Measurements from ENCODE around the gene NTM.

DNA sequence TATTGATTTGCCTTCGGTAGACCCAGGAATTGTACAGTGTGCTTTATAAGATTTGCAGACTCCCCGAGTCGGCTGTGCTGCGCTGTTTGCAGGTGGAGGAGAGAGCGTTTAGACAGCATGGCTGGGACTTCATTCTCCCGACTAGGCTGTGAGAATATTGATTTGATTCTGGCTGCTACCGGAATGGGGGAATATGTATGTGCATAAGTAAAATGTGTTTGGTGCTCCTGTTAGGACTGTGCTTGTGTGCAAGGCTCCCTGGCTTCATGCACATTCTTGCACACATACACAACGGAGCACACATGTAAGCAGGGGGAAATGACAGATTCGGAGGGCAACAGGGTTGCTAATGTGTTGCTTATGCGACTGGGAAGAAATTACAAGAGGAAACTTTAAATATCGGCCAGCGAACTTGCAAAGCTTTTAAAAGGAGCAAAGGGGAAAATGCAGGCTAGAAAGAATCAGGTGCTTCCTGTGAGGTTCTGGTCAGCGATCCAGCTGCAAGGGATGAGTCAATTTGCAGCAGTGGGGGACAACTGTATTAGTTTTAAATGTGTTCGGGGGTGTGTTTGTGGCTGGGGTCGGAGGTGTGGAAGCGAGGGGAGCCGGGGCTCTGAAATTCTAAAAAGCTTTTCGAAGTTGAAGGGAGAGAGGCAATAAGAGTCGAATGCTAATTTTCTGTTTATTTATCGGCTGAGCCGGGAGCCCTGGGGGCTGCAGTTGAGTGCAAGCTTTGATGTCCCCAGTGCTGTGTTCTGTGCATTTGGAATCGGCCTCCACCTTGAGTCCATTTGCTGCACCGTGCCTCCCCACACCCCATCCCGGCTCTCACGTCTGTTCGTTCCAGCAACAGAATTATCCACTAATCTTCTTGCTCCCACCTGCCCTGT, 731 bp downstream of the NTM start:
- TF ChIP-seq POLR2A (IDR thresholded peaks at IDR 0.05; ENCODE audit: low read depth, low read length) (no peak), POLR2AphosphoS5 (IDR thresholded peaks at IDR 0.05; ENCODE audit: low read depth, low read length) (no peak), TAF1 (IDR thresholded peaks at IDR 0.05; ENCODE audit: borderline replicate concordance, low read depth, low read length) (no peak)

All from GM12892 (cell line).